Stimulated activated CD4-positive, alpha-beta T cell treated with anti-CD3 and anti-CD28 coated beads, TNF-alpha, amount 100 ng/mL, for 24 hours (primary cell): ENCODE measurements around the gene SLC26A2.

Experiments
- DNase-seq, 3 experiments: peaks; one replicate each; pipeline ENCODE4 v3.0.0-alpha.2; 2020; ENCODE audit warnings: low read depth in 3 of 3

The SLC26A2 gene

DNA sequence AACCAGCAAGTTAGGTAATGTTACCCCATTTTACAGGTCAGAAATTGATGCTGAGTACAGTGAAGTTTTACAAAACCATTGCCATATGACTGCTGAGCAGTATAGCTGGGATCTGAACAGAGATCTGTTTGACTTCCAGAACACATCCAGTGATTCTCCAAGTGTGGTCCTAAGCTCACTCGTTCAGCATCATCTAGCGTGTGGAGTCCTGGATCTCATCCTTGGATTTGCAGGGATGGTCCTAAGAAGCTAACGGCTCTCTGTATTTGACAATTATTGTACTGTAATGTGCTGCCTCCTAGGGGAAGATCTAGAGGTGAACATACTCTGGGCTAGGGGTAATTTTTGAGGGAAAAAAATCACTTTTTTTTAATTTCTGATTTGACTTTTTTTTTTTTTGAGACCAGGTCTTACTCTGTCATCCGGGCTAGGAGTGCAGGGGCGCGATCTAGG is 1.4 kb downstream of the SLC26A2 start:
- DNase-seq, result no peak

DNA sequence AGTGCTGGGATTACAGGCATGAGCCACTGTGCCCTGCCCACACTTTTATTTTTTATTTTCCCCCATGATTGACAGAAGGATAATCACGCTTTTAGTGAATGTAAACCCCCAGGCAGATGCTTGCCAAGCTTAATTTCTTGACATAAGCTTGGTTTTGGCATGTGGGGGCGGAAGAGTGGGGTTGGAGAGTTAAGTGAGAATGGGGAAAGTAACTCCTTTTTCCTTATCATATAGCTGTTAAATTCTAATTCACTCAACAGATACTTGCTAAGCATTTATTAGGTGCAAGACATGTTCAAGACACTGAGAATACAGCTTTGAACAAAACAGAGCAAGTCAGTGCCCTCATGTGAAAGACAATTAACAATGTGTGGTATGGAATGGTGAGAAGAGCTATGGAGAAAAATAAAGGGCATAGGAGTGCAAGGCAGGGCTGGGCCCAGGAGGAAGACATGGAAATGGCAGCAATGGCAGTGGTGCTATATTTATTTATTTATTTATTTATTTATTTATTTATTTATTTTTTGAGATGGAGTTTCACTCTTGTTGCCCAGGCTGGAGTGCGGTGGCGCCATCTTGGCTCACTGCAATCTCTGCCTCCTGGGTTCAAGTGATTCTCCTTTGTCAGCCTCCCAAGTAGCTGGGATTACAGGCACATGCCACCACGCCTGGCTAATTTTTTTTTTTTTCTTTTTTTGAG is 2.2 kb downstream of the SLC26A2 start:
- DNase-seq, result no peak

DNA sequence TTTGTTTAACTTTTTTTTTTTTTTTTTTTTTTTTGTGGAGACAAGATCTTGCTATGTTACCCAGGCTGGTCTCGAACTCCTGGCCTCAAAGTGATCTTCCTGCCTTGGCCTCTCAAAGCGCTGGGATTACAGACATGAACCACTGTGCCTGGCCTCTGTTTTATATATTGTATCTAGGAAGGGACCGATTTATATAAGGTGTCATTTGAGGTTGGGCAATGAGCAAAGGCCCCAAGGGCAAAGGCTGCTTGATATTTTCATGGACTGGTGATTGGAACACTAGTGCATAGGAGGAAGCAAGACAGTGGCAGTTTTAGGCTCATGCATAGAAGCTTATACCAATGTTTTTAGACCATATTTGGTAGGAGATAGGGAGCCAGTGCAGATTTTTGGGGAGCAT is 3.2 kb downstream of the SLC26A2 start:
- no peak for DNase-seq

DNA sequence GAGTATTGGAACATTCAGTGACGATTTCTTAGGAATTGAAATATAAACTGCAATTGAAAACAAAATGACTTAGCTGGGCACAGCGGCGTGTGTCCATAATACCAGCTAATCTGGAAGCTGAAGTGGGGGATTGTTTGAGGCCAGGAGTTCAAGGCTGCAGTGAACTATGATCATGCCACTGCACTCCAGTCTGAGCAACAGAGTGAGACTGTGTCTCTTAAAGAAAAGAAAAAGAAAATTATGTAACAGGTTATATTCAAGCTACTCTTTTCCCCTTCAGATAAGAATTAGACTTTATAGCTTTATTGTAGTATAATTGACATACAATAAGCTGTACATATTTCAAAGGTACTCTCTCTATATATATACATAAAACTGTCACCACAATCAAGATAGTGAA is 6.4 kb downstream of the SLC26A2 start:
- DNase-seq, result no peak

DNA sequence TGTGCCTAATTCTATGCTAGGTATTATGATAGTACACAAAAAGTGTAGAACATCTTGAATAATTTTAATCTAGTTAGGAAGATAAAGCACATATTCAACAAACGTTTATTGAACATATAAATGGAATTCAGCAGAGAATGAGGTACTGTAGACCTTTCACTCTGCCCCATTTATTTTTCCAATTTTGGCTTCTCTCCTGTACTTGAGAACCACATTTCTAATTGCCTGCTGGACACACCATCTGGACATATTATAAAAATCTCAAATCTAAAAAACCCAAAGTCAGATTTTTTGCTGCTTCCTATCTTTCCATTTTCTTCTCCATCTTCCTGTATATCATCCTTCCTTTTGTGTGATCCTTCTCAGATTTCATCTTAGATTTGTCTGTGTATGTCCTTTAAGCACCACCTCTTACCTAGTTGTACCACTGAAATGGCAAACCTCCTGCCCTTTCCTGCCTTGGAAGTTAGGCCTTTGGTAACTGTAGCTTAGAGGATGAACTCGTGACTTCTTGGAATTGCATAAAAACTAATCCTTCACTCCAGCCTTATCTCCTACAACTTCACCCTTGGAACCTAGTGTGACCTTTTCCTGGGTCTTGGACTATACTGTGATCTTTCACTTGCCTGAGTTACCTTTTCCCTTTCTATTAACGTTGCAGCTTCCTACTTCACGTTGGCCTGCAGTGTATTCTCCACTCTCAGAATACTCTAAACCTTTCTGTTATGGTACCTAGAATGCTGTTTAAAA is 8.8 kb downstream of the SLC26A2 start:
- no peak for DNase-seq

DNA sequence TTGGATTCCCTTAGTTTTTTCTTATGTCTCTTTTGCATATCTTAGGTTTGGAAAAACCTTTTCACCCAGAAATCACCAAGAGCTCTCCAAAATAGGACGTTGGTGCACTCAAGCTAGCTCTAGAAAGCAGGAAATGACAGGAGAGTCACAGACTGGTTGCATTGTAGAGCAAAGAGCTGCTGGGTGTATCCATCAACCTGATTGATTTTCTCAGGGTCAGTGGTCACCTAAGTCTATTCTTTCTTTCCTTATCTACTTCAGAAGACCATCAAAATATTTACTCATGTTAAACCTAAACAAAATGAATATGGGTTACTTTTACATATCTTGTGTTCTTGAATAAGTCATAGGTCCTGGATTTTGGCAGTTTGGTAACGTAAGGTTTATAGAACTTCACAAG is 14.9 kb downstream of the SLC26A2 start:
- no peak for DNase-seq

DNA sequence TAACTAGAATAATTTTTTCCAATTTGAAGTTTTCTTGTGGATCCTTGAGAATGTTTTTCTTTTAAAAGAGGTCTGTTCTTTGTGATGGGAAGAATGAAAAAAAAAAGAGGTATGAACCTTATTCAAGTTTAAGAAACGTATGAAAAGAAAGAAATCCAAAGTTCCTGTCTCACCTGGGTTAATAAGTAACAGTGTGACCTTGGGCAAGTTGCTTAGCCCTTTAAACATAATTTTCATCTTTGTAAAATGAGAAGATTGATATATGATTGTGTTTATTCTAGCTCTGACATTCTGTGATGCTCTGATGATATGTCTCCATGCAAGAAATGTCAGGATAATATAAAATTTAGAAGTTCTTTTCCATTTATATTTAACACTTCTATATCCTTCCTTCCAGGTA is 19.3 kb downstream of the SLC26A2 start:
- DNase-seq, result no peak

DNA sequence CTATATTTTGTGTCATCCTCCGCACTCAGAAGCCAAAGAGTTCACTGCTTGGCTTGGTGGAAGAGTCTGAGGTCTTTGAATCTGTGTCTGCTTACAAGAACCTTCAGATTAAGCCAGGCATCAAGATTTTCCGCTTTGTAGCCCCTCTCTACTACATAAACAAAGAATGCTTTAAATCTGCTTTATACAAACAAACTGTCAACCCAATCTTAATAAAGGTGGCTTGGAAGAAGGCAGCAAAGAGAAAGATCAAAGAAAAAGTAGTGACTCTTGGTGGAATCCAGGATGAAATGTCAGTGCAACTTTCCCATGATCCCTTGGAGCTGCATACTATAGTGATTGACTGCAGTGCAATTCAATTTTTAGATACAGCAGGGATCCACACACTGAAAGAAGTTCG is 20.6 kb downstream of the SLC26A2 start:
- no peak for DNase-seq

DNA sequence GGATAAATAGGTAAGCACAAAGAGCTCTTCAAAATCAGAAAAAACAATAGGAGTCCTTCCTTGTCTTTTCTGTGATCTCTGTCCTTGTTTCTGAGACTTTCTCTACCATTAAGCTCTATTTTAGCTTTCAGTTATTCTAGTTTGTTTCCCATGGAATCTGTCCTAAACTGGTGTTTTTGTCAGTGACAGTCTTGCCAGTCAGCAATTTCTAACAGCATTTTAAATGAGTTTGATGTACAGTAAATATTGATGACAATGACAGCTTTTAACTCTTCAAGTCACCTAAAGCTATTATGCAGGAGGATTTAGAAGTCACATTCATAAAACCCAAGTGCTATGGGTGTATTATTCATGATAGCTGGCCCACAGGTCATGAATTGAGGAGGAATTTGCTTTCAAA is 21.9 kb downstream of the SLC26A2 start:
- no peak for DNase-seq

DNA sequence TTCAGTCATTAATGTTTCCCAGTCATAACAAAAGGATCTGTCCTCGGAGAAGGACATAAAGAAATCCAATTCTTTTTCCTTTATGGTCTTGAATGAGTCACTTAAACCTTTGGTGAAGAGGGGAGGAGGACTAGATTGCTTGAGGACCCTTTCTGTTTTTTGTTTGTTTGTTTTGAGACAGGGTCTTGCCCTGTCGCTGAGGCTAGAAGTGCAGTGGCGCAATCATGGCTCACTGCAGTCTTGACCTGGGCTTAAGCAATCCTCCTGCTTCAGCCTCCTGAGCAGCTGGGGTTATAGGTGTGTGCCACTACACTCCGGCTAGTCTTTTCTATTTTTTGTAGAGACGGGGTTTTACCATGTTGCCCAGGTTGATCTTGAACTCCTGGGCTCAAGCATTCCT is 27.6 kb downstream of the SLC26A2 start:
- no peak for DNase-seq

DNA sequence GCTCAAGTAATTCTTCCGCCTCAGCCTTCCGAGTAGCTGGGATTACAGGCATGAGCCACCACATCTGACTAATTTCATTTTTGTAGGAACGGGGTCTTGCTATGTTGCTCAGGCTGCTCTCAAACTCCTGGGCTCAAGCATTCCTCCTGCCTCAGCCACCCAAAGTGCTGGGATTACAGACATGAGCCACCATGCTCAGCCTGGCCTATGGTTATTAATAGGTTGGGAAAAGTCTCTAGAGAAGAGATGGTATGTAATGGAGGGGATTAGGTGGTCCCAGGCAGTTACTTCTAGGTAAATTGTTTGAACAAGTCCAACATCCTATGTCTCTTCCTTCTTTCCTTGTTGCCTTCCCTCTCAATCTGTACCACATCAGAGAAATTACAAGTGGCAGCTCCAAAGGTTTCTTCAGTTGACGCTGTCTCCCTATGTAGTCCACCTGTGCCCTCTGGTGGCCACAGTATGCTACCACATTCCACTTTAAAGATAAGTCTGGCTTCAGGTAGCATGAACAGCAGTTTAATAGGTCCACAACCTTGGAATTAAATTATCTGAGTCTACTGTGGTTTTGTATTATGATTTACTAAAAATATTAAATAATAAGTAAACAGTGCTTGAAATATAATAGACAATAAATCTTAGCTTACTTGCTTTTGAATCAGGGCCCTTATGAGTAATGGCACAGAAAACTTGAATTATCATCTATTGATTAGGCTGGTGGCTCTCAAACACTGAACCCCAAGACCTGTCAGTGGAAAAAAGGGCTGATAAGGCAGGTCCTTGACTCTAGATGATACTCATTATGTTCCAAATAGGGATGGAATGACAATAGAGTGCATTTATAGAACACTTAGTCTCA is 30.2 kb downstream of the SLC26A2 start:
- DNase-seq, result peak; percentile 40 to 54 (median 52)

DNA sequence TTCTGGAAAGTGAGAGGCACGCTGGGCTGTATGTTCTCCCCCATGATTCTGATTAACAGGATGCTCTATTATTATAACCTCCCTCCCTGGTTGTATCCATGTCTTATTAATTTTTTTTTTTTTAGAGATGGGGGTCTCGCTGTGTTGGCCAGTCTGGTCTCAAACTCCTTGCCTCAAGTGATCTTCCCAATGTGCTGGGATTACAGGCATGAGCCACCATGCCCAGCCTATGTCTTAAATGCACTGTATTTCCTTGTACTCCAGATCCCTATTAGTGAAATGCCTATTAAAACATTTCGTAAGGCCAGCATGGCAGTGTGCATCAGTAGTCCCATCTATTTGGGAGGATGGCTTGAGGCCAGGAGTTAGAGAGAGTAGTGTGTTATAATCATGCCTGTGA is 32.9 kb downstream of the SLC26A2 start:
- DNase-seq, result no peak

DNA sequence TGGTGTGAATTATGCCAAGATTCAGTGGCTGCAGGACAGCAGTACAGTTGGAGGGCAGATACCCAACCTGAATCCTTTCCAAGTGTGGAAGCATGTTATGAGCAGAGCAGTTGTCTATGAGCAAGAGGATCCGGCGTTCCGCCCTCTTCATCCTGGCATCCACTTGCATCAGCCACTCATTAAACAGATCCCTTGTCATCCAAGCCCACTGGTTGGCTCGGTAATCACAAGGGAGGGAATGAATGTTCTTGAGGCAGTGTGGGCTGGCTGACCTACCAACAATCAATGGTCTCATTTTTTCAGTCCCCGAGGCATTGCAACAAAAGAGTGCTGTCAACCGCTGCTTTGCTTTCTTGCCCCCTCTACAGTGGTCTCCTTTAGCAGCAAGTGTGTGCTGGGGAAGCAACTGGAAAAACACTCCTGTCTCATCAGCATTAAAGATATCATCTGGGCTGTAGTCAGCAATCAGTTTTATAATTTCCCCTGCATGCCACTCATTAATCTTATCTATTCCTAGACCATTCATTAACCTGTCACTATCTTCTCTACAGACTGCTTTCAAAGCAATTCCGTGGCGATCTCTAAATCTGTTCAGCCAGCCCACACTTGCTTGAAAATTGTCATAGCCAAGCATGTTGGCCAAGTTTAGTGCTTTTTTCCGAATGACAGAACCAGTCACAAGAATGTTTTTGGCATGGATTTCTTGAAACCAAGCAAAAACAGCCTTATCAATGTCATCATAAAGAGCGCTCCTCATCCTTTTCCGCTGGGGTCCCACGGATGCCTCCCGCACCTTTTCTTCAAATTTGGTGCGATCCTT is 35.0 kb downstream of the SLC26A2 start:
- DNase-seq, result no peak

DNA sequence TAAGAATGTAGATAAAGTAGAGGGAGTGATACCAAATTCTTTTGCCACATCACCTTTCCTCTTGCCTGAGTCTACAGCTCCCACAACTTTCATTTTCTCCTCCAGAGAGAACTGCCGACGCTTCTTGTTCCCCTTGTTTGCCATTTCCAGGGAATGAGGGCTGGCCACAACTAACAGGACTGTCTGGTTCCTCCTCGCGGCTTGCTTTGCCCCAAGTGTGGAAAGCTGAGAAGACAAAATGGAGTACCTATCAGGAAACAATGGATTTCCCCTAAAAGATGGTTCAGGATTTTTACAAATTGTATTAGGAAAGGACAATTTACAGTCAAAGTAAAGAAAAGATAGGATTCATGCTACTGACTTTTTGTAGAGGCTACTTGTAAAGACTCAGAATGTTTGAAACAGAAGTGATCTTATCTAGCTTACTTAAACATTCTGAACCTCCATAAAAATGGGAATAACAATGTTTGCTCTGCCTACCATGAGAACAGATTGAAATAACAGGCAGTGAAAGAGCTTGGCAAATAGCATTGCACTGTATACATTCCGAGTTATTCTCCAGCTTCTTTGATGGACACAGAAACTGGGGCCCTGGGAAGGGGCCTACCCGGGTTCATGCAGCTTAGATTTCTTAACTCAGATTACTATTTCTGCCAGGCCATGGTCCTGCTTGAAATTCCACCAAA is 35.8 kb downstream of the SLC26A2 start:
- DNase-seq, result no peak

DNA sequence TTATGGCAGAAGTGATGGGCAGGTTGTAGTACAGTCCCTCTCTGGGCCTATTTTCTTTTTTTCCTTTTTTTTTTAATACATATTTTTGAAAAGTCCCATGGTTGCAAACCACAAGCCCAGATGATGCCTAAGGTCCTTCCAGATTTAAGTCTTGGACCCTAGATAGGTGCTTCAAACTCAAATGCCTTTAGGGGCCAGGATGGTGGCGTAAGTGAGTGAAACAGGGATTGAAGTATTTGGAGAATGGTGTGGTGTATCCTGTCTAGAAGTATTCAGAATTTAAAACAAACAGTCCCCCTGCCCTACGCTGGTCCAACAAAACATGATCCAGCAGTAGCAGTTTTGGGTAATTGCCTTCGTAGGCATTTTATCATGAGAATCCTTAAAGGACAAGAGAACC is 37.7 kb downstream of the SLC26A2 start:
- no peak for DNase-seq

DNA sequence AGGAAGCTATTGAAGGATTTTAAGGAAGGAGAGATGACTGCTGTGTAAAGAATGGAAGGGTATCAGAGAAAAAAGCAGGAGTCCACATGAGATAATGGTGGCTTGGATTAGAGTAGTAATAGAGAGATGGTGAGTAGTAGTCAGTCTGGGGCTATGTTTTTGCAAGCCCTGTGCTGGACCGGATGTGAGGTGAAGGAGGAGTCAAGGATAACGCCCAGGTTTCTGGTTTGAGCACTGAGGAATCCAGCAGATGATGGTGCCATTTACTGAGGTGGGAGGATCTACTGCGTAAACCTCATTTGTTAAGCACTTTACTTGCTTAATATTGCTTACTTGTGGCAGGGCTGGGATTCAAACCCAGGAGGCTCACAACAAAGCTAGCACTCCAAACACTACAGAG is 38.8 kb downstream of the SLC26A2 start:
- no peak for DNase-seq

DNA sequence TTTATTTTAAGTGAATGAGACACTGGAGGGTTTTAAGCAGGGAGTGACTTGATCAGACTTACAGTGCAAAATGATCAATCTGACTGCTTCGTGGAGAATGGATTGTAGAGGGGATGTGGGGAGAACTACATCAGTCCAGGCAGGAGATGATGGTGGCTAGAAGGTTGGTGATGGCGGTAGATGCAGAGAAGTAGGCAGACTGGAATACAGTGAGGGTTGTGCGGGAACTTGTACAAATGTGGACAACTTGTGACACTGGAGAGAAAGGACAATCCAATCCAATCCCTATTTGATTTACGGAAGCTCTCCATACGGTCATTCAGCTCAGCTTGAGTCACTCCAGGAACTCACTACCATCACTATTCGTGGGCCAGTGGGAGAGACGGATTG is 39.3 kb downstream of the SLC26A2 start:
- DNase-seq, result no peak

DNA sequence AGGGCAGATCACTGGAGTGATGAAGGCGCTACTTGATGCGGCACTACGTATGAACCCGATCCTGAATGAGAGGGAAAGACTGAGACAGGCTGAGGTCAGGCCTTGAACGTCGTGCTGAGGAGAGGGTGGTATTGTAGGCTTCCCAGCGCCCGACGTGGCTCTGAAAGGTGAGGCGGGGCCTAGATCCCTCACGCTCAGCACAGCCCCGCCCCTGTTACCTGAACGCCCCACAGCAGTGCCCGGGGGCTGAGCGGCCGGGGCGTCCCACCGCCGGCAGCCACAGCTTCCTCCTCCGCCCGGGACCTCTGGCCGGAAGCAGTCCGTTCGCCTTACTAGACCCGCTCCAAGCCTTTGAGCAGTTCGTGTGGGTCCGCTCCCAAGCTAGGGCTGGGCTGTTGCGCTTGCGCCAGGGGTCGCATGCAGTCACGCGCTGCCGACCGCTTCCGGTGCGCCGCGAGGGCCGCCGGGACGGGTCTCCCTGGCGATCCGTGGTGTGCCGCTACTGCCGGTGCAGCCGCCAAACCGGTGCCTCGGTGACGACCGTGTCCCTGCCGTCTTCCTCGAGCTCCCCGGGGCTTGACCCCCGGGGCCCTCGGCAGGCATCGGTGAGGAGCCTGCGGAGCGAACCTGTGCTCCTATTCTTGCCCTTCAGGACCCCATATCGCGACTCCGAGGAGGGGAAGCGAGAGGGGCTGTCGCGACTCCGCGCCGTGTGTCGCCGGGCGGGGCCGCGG is 39.9 kb downstream of the SLC26A2 start, which contains the start of the genes HMGXB3 and TIGD6:
Gene HMGXB3, plus strand, starts transcription at position 484 of the 734 bp plus-strand sequence. CDS start 4,114 bp downstream, outside the sequence.
Gene TIGD6, minus strand, starts transcription at position 399 of the 734 bp plus-strand sequence. CDS start 4,306 bp downstream, outside the sequence.
- peak; percentile 80 to 90 (median 82) for DNase-seq

DNA sequence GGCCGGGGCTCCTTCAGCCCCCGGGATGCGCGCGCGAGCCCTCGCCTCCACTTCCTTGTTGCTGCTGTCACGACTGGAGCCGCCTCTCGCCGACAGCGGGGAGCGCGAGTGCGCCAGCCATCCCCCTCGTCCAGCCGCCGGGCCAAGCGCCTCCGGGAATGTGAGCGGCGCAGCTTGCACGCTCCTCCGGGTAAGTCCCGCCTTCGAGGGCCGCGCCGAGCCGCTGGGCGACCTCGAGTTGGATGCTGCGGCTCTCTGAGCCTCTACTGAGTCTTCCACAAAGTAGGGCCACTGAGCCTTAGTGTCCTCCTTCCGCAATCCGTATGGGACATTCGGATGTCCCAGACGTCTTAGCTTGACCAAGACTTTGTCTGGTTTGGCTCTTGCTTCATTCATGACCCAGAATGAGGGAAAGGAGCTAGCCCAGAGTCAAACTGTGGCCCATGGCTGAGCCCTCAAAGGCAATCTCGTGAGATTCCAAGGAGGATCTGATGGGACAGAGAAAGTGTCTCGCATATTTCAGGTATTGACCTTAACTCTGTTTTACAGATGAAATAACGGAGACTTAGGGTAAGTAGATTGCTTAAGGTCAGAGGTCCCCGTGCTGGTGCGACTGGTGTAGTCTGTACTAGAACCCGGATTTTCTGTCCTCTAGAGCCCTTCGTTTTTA is 40.6 kb downstream of the SLC26A2 start:
- DNase-seq, result peak in 2 of 3 experiments; percentile 8 to 38
